ENCODE results near the gene SUSD4.

GRCh38 chr1:223245983-223246382 is 118.0 kb downstream of the SUSD4 start:
- TF ChIP-seq CTCF (IDR thresholded peaks at IDR 0.05) = no peak
- no peak for TF ChIP-seq POLR2AphosphoS5 (IDR thresholded peaks at IDR 0.05)

All from prostate gland (tissue), 2 donors.